Epithelial cell of proximal tubule (primary cell): ENCODE data around the gene PDE6B. TPM values are rescaled to one million over a fixed set of nuclear protein-coding genes. Genes with fewer than 3 reads are reported as not detected.

Experiments
- DNase-seq: peaks from one replicate; pipeline ENCODE4 v3.0.0-alpha.2; 2011; ENCODE audit warnings: low read depth
- H3K4me3 ChIP-seq: 2 replicates; pipeline ENCODE4 v1.5.1; 2011; ENCODE audit warnings: low read depth, mild to moderate bottlenecking, low read length
- total RNA-seq: library from RNA; depleted of rRNA; stranded (reverse); fragments of >200 nt; gene quantifications from 2 replicates; pipeline ENCODE4 v1.2.3, GENCODE V29; 2015
- TF ChIP-seq, protein P1 (sequence below): conservative IDR thresholded peaks from 2 replicates; pipeline ENCODE4 v1.5.1; 2012; ENCODE audit warnings: low read depth, mild to moderate bottlenecking, low read length

Gene PDE6B
- total RNA-seq, 1 donor from 2014 or later = 5.7 TPM

DNA sequence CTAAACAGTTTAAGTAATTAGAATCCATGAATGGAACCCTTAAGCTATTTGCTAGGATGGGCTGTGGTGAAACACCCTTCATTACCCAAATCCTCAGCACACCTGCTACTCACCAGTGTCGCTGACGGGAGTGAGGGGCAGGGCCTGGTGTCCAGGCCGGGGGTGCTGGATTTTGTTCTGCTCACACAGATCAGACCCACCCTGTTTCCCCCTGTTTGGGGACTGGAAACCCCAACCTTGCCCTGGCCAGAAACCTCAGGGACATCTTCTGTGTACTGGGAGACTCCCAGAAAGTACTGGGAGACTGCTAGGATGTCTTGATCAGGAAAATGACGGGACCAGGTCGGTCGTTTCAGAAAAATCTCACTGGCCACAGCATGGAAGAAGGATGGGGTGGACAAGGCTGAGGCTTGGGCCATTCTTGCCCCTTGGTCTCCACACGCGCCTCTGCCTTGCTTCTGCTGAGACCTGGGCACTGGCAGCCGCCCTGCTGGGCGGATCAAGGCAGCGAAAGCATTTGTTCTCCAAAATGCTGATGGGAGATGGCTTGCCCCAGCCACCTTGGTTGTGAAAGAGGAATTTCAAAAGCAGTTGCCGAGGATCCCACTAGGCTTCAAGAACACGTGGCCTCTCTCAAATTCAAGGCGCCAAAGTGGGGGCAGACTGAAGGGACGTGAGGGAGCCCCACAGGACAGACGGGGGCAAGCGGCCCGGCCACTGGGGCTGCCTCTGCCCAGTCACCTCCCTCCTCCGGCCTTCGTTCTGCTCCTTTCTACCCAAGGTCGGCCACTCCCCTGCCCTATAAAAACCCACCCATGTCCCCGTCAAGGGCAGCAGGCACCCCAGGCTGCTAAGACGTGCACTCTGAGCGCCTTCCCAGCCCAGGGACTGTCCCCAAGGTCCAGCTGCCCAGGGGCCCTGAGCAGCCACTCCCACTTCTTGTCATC, 23.5 kb upstream of the PDE6B start:
- TF ChIP-seq, protein P1, sequence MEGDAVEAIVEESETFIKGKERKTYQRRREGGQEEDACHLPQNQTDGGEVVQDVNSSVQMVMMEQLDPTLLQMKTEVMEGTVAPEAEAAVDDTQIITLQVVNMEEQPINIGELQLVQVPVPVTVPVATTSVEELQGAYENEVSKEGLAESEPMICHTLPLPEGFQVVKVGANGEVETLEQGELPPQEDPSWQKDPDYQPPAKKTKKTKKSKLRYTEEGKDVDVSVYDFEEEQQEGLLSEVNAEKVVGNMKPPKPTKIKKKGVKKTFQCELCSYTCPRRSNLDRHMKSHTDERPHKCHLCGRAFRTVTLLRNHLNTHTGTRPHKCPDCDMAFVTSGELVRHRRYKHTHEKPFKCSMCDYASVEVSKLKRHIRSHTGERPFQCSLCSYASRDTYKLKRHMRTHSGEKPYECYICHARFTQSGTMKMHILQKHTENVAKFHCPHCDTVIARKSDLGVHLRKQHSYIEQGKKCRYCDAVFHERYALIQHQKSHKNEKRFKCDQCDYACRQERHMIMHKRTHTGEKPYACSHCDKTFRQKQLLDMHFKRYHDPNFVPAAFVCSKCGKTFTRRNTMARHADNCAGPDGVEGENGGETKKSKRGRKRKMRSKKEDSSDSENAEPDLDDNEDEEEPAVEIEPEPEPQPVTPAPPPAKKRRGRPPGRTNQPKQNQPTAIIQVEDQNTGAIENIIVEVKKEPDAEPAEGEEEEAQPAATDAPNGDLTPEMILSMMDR = no peak
- H3K4me3 ChIP-seq = no peak overlapping the region
- DNase-seq = no peak

DNA sequence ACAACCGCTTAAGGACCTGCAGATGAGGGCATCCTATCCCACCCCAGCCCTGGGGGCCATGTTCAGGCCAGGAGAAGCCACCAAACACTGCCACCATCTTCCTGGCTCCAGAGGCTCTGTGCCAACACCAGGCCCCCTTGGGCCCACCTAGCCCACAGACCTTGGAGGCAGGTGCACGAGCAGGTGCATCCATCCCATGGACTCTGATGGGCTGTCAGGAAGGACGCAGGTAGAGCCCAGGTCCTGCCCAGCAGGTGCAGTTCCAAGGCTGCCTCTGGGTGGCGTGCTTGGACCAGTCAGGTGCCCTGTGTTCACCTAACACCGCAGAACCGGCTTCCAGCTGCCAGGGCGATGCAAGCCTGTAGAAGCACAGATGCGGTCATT, 22.8 kb upstream of the PDE6B start:
- DNase-seq = no peak
- no peak overlapping the region for H3K4me3 ChIP-seq
- TF ChIP-seq, protein P1 = peak; percentile 84

DNA sequence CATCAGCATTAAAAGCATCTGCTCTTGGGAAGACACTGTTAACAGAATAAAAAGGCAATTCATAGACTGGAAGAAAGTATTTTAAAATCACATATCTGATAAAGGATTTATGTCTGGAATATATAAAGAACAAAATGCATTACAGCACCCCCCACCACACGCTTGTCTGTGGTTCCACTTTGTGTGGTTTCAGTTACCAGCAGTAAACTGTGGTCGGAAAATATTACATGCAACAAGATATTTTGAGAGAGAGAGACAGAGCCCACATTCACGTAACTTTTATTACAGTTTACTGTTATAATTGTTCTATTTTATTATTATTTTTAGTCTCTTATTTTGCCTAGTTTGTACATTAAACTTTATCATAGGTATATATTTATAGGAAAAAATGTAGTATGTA, 21.2 kb upstream of the PDE6B start:
- no peak overlapping the region for H3K4me3 ChIP-seq
- TF ChIP-seq, protein P1 = no peak
- DNase-seq = no peak

DNA sequence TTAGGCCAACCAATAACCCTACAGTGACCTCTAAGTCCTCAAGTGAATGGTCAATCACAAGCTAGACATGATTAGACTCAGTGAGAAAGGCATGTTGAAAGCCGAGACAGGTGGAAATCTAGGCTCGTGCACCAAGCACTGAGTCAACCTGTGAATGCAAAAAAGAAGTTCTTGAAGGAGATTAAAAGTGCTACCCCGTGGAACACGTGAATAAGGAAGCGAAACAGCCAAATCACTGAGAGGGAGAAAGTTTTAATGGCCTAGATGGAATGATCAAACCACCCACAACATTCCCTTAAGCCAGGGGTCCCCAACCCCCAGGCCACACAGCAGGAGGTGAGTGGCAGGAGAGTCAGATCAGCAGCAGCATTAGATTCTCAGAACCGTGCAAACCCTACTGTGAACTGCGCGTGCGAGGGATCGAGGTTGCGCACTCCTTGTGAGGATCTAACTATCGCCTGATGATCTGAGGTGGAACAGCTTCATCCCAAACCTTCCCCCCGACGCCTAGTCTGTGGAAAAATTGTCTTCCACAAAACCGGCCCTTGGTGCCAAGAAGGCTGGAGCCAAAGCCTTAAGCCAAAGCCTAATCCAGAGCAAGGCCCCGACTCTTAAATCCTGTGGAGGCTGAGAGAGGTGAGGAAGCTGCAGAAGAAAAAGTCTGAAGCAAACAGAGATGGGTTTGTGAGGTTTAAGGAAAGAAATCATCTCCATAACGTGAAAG, 19.5 kb upstream of the PDE6B start:
- TF ChIP-seq, protein P1 = no peak
- no peak overlapping the region for H3K4me3 ChIP-seq
- no peak for DNase-seq

DNA sequence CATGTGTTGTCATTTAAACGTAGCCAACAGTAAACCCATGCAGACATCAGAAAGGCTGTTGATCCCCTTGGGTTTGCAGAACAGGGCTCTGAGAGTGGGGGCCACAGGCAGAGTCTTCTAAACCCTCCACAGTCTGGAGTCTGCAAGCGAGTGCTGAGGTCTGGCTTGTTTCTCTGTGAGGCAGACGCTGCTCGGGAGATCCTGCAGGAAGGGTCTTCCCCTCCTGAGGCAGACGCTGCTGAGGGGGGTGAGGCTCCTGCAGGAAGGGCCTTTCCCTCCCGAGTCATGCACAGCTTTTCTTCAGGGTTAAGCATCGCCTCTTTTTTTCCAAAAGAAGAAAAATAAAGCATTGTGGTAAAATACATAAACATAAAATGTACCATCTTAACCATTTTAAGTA, 17.1 kb upstream of the PDE6B start:
- no peak overlapping the region for H3K4me3 ChIP-seq
- TF ChIP-seq, protein P1 = no peak
- DNase-seq = no peak

DNA sequence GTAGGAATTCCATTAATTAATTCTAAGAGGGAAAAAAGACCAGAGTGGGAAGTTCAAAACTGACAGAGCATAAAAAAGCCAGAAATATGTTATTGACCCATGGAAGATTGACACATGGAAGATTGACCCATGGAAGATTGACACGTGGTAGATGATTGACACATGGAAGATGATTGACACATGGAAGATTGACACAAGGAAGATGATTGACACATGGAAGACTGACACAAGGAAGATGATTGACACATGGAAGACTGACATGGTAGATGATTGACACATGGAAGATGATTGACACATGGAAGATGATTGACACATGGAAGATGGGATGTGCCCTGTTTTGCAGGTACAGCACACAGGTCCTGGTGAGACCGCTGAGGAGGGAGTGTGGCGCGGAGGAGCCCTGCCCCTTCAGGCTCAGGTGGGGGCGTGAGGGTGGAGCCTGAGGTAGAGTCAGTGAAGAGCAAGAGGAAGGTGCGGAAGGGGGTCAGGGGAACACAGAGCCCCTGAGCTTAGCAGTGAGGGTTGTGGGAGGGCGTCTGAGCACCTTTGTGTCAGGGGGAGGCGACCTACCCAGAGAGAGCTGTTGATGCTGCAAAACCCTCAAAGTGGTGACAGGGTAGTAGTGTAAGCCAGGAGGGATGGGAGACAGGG, 15.8 kb upstream of the PDE6B start:
- no peak overlapping the region for H3K4me3 ChIP-seq
- TF ChIP-seq, protein P1 = no peak
- DNase-seq = no peak
